HL-60 (cell line): Measurements from ENCODE around the gene SLC25A21.

Experiments
- DNase-seq, 2 experiments: peaks; one replicate each; pipeline ENCODE4 v3.0.0-alpha.2; 2010 to 2020; ENCODE audit warnings: low read depth in 1 of 2, low spot score in 1 of 2
- H3K27ac ChIP-seq: fragments of 250-450 bp; sonication (Bioruptor Pico); replicated peaks from 2 replicates; pipeline ENCODE4 v1.5.1; 2020; ENCODE audit warnings: mild to moderate bottlenecking, moderate library complexity
- H3K27me3 ChIP-seq: fragments of 250-450 bp; sonication (Bioruptor Pico); 2 replicates; pipeline ENCODE4 v1.5.1; 2021; ENCODE audit warnings: mild to moderate bottlenecking, moderate library complexity; ENCODE audit not compliant: insufficient read depth, poor library complexity, severe bottlenecking
- H3K4me3 ChIP-seq: replicated peaks from 2 replicates; pipeline ENCODE4 v1.5.1; 2011; ENCODE audit warnings: mild to moderate bottlenecking, control low read depth, low read length; ENCODE audit not compliant: insufficient read depth
- CTCF ChIP-seq: IDR thresholded peaks from one replicate; pipeline ENCODE4 v1.5.1; 2011; ENCODE audit warnings: low read length, control low read depth, inconsistent platforms; ENCODE audit not compliant: insufficient read depth
- GABPA ChIP-seq: IDR thresholded peaks from 2 replicates; pipeline ENCODE4 v1.6.1; 2012; ENCODE audit warnings: low read depth
- POLR2AphosphoS5 ChIP-seq: IDR thresholded peaks from 2 replicates; pipeline ENCODE4 v1.6.1; 2012; ENCODE audit warnings: low read depth
- REST ChIP-seq: IDR thresholded peaks from 2 replicates; pipeline ENCODE4 v1.6.1; 2012; ENCODE audit warnings: low read depth; ENCODE audit not compliant: insufficient replicate concordance
- SPI1 ChIP-seq: IDR thresholded peaks from 2 replicates; pipeline ENCODE4 v1.6.1; 2012; ENCODE audit warnings: low read depth, mild to moderate bottlenecking, borderline replicate concordance

SLC25A21 gene

GRCh38 chr14:36971263-36971855 lies 201.0 kb downstream of the SLC25A21 start:
- H3K27me3 ChIP-seq: no peaks in the 10 kb centered on the region
- H3K4me3 ChIP-seq: no peak overlapping the region
- no peak overlapping the region for H3K27ac ChIP-seq
- no peak for TF ChIP-seq CTCF
- no peak for TF ChIP-seq POLR2AphosphoS5
- no peak for TF ChIP-seq GABPA
- TF ChIP-seq SPI1: no peak
- DNase-seq: no peak

DNA sequence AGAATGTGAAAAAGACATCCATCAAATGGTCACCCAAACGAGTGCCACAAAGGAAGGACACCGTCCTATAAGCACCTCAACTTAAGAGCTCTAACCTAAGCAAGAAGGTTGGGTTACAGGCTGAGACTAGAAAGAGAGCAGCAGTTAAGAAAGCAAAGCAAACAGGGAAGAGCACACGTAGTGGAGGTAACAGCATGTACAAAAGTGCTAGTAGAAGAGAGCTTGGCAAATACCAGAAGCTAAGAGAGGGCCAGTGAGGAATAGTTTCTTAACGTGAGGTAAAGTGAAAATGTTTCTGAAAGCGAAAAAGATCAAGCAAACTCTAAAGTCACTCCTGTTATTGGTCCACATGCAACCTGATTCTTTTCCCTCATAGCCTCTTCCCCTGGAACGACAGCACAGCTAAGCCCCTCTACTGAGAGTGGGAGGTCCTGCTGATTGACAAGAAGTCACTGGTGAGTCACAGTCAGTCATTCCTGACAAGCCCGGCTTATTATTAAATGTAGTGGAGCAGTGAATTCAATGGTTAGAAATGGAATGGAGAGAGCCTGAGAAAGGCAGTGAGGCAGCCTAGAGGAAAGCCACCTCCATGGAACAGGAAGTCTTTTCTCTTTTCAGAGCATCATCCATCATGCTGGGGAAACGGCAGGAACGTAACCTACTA lies 204.4 kb downstream of the SLC25A21 start:
- TF ChIP-seq POLR2AphosphoS5: no peak
- no peak for TF ChIP-seq REST
- TF ChIP-seq GABPA: no peak
- no peak for TF ChIP-seq CTCF
- no peak for TF ChIP-seq SPI1
- Histone ChIP-seq H3K27ac (no peak overlapping the region), H3K4me3 (no peak overlapping the region), H3K27me3 (no peaks in the 10 kb centered on the region)
- DNase-seq: no peak

DNA sequence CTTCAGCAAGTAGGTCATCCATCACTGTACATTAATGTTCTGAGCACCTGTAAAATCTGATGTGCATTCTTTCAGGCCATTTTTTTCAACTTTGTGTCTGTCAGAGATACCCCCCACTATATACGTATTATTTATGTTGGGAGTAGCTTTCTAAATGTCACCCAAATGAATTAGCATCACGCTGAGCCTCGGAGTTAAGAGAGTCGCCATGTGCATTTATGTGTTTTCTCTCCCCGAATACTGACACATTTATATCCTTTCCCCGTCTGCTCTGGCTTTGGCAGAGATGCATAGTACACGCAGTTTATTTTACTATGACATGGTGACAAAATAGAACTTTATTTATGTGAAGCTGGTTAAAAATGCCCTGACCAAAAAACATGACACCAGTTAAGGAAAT lies 216.4 kb downstream of the SLC25A21 start:
- H3K27ac ChIP-seq: no peak overlapping the region
- no peak overlapping the region for H3K4me3 ChIP-seq
- DNase-seq: no peak
- H3K27me3 ChIP-seq: no peaks in the 10 kb centered on the region
- TF ChIP-seq GABPA: no peak
- no peak for TF ChIP-seq POLR2AphosphoS5
- TF ChIP-seq SPI1: no peak
- TF ChIP-seq REST: no peak
- no peak for TF ChIP-seq CTCF
